Caco-2 (cell line): ENCODE measurements around the gene CACNA2D1. TPM values are rescaled to one million over a fixed set of nuclear protein-coding genes. Genes with fewer than 3 reads are reported as not detected.

Experiments used
- BruUV-seq: library from RNA; stranded (reverse); fragments of 400-500 nt; replicated peaks from 2 replicates; lab custom pipeline; 2021; lab: Mats Ljungman, UMichigan
- CTCF ChIA-PET: fragments of 300-600 bp; sonication (Branson Sonifier 250); formaldehyde crosslinking; loops from one replicate; lab custom pipeline; 2022; ENCODE audit warnings: antibody characterized with exemption; lab: Charles Lee
- POLR2A ChIA-PET: fragments of 300-600 bp; sonication (Branson Sonifier 250); formaldehyde crosslinking; loops from one replicate; lab custom pipeline; 2022; ENCODE audit warnings: antibody characterized with exemption; lab: Charles Lee
- DNase-seq, 2 experiments: peaks; one replicate each; pipeline versions ENCODE4 v3.0.0 to v3.0.0-alpha.2; 2020 to 2022
- H3K27me3 ChIP-seq: replicated peaks from 2 replicates; pipeline ENCODE4 v1.6.0; 2011; ENCODE audit warnings: low read length; ENCODE audit not compliant: control insufficient read depth, insufficient read depth
- H3K36me3 ChIP-seq: 2 replicates; pipeline ENCODE4 v1.5.1; 2011; ENCODE audit warnings: low read length; ENCODE audit not compliant: control insufficient read depth, insufficient read depth
- H3K4me1 ChIP-seq: fragments of 250-450 bp; sonication (Bioruptor Pico); 2 replicates; pipeline ENCODE4 v1.5.1; 2020; ENCODE audit warnings: mild to moderate bottlenecking
- H3K4me3 ChIP-seq: 2 replicates; pipeline ENCODE4 v1.5.1; 2011; ENCODE audit warnings: low read depth, mild to moderate bottlenecking, control low read depth, low read length
- H3K9me3 ChIP-seq: fragments of 250-450 bp; sonication (Bioruptor Pico); 2 replicates; pipeline ENCODE4 v1.5.1; 2020; ENCODE audit warnings: mild to moderate bottlenecking, moderate library complexity
- H3K27ac Mint-ChIP-seq: one replicate; pipeline ENCODE4 v1.8.0; 2022; ENCODE audit warnings: mixed read lengths; ENCODE audit not compliant: unreplicated experiment
- H3K27me3 Mint-ChIP-seq: one replicate; pipeline ENCODE4 v1.8.0; 2022; ENCODE audit warnings: mixed read lengths; ENCODE audit not compliant: insufficient read depth, unreplicated experiment
- H3K36me3 Mint-ChIP-seq: one replicate; pipeline ENCODE4 v1.8.0; 2022; ENCODE audit warnings: mild to moderate bottlenecking, mixed read lengths; ENCODE audit not compliant: insufficient read depth, unreplicated experiment
- H3K4me1 Mint-ChIP-seq: one replicate; pipeline ENCODE4 v1.8.0; 2022; ENCODE audit warnings: low read depth, mixed read lengths; ENCODE audit not compliant: unreplicated experiment
- H3K4me3 Mint-ChIP-seq: one replicate; pipeline ENCODE4 v1.8.0; 2022; ENCODE audit warnings: mild to moderate bottlenecking, moderate library complexity, mixed read lengths; ENCODE audit not compliant: unreplicated experiment
- H3K9me3 Mint-ChIP-seq: one replicate; pipeline ENCODE4 v1.8.0; 2022; ENCODE audit warnings: mixed read lengths; ENCODE audit not compliant: unreplicated experiment
- CTCF ChIP-seq, 2 experiments: fragments of 200-600 bp in 1 of 2; IDR thresholded peaks; 1 replicate in 1 of 2; 2 replicates in 1 of 2; pipeline versions ENCODE4 v1.5.1 to v1.8.0; 2011 to 2022; ENCODE audit warnings: antibody characterized with exemption in 1 of 2, control low read depth in 1 of 2, inconsistent platforms in 1 of 2, low read depth in 1 of 2, low read length in 1 of 2, mild to moderate bottlenecking in 1 of 2, moderate library complexity in 1 of 2; ENCODE audit not compliant: insufficient read depth in 1 of 2, severe bottlenecking in 1 of 2, unreplicated experiment in 1 of 2
- intact Hi-C: fragments of 100-400 bp; cut with micrococcal nuclease; formaldehyde crosslinking; loops from one replicate; pipeline ENCODE4 v1.10.0; 2022; ENCODE audit not compliant: unreplicated experiment
- total RNA-seq: library from RNA; stranded (reverse); gene quantifications from 2 replicates; pipeline ENCODE4 v1.2.3, GENCODE V29; 2022

Gene CACNA2D1
- total RNA-seq, 1 experiment from 2014 or later: not detected

DNA sequence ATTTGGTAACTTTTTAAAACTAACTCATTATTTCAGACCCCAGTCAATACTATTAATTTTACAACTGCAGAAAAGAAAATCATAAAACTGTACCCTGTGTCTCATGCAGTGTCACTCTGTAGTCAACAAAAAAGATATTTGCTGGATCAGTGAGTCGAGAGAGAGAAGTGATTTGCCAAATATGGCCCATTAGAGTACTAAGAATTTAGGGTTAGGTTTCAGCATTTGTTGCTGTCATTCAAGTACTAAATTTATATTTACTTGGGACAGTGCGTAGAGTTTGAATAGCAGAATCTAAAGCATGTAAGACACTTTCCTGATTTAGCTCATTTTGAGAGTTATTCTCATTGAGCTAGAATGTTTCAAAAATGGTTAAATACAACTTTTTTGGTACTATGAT is 38.9 kb downstream of the CACNA2D1 start:
- peaks cover 4% of the 10 kb centered on the region for H3K9me3 Mint-ChIP-seq

DNA sequence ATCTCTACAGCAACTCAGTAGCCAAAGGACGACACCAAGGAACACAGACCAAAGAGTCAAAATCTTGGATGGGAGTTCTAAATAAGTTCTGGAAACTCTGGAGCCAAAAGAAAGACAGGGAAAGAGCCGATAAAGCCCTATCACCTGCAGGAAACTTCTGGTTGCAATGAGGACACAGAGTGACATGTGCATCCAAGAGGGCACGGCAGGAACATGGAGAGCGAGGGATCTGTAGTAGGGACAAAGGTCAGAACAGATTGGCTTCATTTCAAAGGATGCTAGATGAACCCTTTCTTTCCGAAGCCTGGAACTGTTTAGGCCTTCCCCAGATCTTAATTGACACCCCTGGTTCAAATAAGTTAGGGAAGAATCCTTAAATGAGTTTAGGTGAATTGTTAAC is 39.5 kb downstream of the CACNA2D1 start:
- CTCF ChIA-PET: no interaction called here
- no peak overlapping the region for H3K27ac Mint-ChIP-seq
- peaks cover 10% of the 10 kb centered on the region for H3K9me3 Mint-ChIP-seq
- H3K4me1 ChIP-seq: no peaks in the 10 kb centered on the region
- no TSS peak for BruUV-seq
- no peak overlapping the region for H3K4me3 Mint-ChIP-seq
- no peaks in the 10 kb centered on the region for H3K27me3 Mint-ChIP-seq
- intact Hi-C loops: no loop called here
- H3K36me3 Mint-ChIP-seq: no peaks in the 10 kb centered on the region
- no peak for DNase-seq
- no peak overlapping the region for H3K4me3 ChIP-seq
- no peaks in the 10 kb centered on the region for H3K9me3 ChIP-seq
- no peaks in the 10 kb centered on the region for H3K4me1 Mint-ChIP-seq
- H3K27me3 ChIP-seq: no peaks in the 10 kb centered on the region
- POLR2A ChIA-PET: no interaction called here
- no peaks in the 10 kb centered on the region for H3K36me3 ChIP-seq
- no peak for TF ChIP-seq CTCF (IDR thresholded peaks at IDR 0.05; ENCODE audit: insufficient read depth in 1 of 2, low read depth in 1 of 2, low read length in 1 of 2, severe bottlenecking in 1 of 2, unreplicated experiment in 1 of 2)

More for the DNA sequence above, 38.9 kb downstream of the CACNA2D1 start:
- POLR2A ChIA-PET: no interaction called here
- intact Hi-C loops: no loop called here
- Histone ChIP-seq H3K9me3 (no peaks in the 10 kb centered on the region), H3K27me3 (no peaks in the 10 kb centered on the region), H3K36me3 (no peaks in the 10 kb centered on the region), H3K4me3 (no peak overlapping the region), H3K4me1 (no peaks in the 10 kb centered on the region)
- Mint-ChIP-seq H3K27ac (no peak overlapping the region), H3K4me1 (no peaks in the 10 kb centered on the region), H3K4me3 (no peak overlapping the region), H3K27me3 (no peaks in the 10 kb centered on the region), H3K36me3 (no peaks in the 10 kb centered on the region)
- TF ChIP-seq CTCF (IDR thresholded peaks at IDR 0.05; ENCODE audit: insufficient read depth in 1 of 2, low read depth in 1 of 2, low read length in 1 of 2, severe bottlenecking in 1 of 2, unreplicated experiment in 1 of 2): no peak
- no TSS peak for BruUV-seq
- CTCF ChIA-PET: no interaction called here
- DNase-seq: no peak

DNA sequence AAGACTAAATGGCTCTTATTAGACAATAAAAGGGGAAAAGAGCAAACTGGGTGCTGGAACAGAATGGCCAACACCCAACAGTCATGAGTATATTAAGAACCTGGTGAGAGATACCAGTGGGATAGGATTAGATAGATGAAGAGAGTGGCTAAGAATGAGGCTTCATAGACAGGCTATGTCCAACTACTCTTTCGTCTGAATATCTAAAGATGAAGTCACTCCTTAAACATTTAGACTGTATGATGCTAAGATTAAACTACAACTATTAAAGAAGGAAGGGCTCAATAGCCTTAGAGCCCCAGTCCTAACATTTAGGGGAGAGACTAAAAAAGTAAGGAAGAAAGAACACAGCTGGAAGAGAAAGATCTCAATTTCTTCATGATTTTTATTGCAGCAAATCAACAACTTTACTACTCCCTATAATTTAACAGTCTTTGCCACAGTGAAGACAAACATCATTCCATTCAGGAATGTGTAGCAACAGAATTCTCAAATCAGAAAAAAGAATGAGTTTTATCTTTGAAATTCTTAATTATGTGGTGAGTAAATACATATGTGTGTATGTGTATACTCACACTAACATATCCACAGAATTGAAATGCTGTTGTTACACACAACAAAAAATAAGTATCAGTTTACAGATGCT is 45.6 kb downstream of the CACNA2D1 start:
- no peaks in the 10 kb centered on the region for H3K9me3 ChIP-seq
- no peak overlapping the region for H3K27ac Mint-ChIP-seq
- intact Hi-C loops: no loop called here
- H3K9me3 Mint-ChIP-seq: peaks cover 17% of the 10 kb centered on the region
- H3K36me3 Mint-ChIP-seq: no peaks in the 10 kb centered on the region
- H3K4me1 Mint-ChIP-seq: no peaks in the 10 kb centered on the region
- ChIA-PET POLR2A (no interaction called here), CTCF (no interaction called here)
- H3K36me3 ChIP-seq: no peaks in the 10 kb centered on the region
- no TSS peak for BruUV-seq
- no peaks in the 10 kb centered on the region; the same call in 1 of the 2 replicates for H3K27me3 ChIP-seq
- H3K4me1 ChIP-seq: no peaks in the 10 kb centered on the region
- H3K4me3 Mint-ChIP-seq: no peak overlapping the region
- no peak overlapping the region for H3K4me3 ChIP-seq
- peaks cover 3% of the 10 kb centered on the region for H3K27me3 Mint-ChIP-seq
- no peak for TF ChIP-seq CTCF (IDR thresholded peaks at IDR 0.05; ENCODE audit: insufficient read depth in 1 of 2, low read depth in 1 of 2, low read length in 1 of 2, severe bottlenecking in 1 of 2, unreplicated experiment in 1 of 2)
- no peak for DNase-seq
